ENCODE data around the gene SFSWAP.
"Not testable (repeated sequence)": the region's sequence is repeated elsewhere in the genome, so short reads cannot be mapped to it uniquely, and the experiment has no call there.

The SFSWAP gene

GRCh38 chr12:131702573-131702877 lies 8.4 kb upstream of the SFSWAP start:
- DNase-seq (ENCODE audit: low read depth): no peak

GRCh38 chr12:131703161-131703560 lies 7.7 kb upstream of the SFSWAP start:
- DNase-seq (ENCODE audit: low read depth): no peak

GRCh38 chr12:131704509-131704908 lies 6.4 kb upstream of the SFSWAP start:
- DNase-seq (ENCODE audit: low read depth): no peak

- DNase-seq (ENCODE audit: low read depth): not testable (repeated sequence)
These were observed 4.2 kb upstream of the SFSWAP start for GRCh38 chr12:131706709-131707108.

GRCh38 chr12:131709226-131709625 lies 1.7 kb upstream of the SFSWAP start:
- no peak for DNase-seq (ENCODE audit: low read depth)

- DNase-seq (ENCODE audit: low read depth): no peak
These were observed 788 bp downstream of the SFSWAP start for GRCh38 chr12:131711551-131712205.

GRCh38 chr12:131713349-131713748 lies 2.5 kb downstream of the SFSWAP start:
- DNase-seq (ENCODE audit: low read depth): no peak

- no peak for DNase-seq (ENCODE audit: low read depth)
These were observed 3.9 kb downstream of the SFSWAP start for GRCh38 chr12:131714759-131715158.

- DNase-seq (ENCODE audit: low read depth): no peak
These were observed 5.4 kb downstream of the SFSWAP start for GRCh38 chr12:131716282-131716681.

GRCh38 chr12:131720241-131720640 lies 9.4 kb downstream of the SFSWAP start:
- no peak for DNase-seq (ENCODE audit: low read depth)

- no peak for DNase-seq (ENCODE audit: low read depth)
These were observed 10.0 kb downstream of the SFSWAP start for GRCh38 chr12:131720921-131721320.

GRCh38 chr12:131721548-131721947 lies 10.7 kb downstream of the SFSWAP start:
- DNase-seq (ENCODE audit: low read depth): no peak

- no peak for DNase-seq (ENCODE audit: low read depth)
These were observed 12.6 kb downstream of the SFSWAP start for GRCh38 chr12:131723532-131723931.

- no peak for DNase-seq (ENCODE audit: low read depth)
These were observed 13.6 kb downstream of the SFSWAP start for GRCh38 chr12:131724534-131724933.

GRCh38 chr12:131725503-131725902 lies 14.6 kb downstream of the SFSWAP start:
- no peak for DNase-seq (ENCODE audit: low read depth)

GRCh38 chr12:131728720-131729119 lies 17.8 kb downstream of the SFSWAP start:
- no peak for DNase-seq (ENCODE audit: low read depth)

GRCh38 chr12:131729254-131729955 lies 18.5 kb downstream of the SFSWAP start:
- DNase-seq (ENCODE audit: low read depth): no peak

- DNase-seq (ENCODE audit: low read depth): no peak
These were observed 22.2 kb downstream of the SFSWAP start for GRCh38 chr12:131732996-131733615.

GRCh38 chr12:131733874-131734273 lies 23.0 kb downstream of the SFSWAP start:
- no peak for DNase-seq (ENCODE audit: low read depth)

- DNase-seq (ENCODE audit: low read depth): no peak
These were observed 23.7 kb downstream of the SFSWAP start for GRCh38 chr12:131734336-131735152.

- no peak for DNase-seq (ENCODE audit: low read depth)
These were observed 24.2 kb downstream of the SFSWAP start for GRCh38 chr12:131735153-131735456.

GRCh38 chr12:131735476-131736445 lies 24.9 kb downstream of the SFSWAP start:
- no peak for DNase-seq (ENCODE audit: low read depth)
